Activated CD8-positive, alpha-beta memory T cell treated with anti-CD3 and anti-CD28 coated beads, Interleukin-2, amount 50 U/mL, for 48 hours (primary cell): Measurements from ENCODE around the gene CBLC.
"Not testable (repeated sequence)": the region's sequence is repeated elsewhere in the genome, so short reads cannot be mapped to it uniquely, and the experiment has no call there.

Source experiments
- DNase-seq: peaks from one replicate; pipeline ENCODE4 v3.0.0-alpha.2; 2020

Gene CBLC

GRCh38 chr19:44822177-44822576 lies 44.5 kb downstream of the CBLC start:
- no peak for DNase-seq

- no peak for DNase-seq
Observed at GRCh38 chr19:44822670-44823372, 45.1 kb downstream of the CBLC start.

GRCh38 chr19:44823373-44823698 lies 45.6 kb downstream of the CBLC start:
- no peak for DNase-seq

- no peak for DNase-seq
Observed at GRCh38 chr19:44824761-44825160, 47.1 kb downstream of the CBLC start.

GRCh38 chr19:44832875-44833274 lies 55.2 kb downstream of the CBLC start:
- not testable (repeated sequence) for DNase-seq

- not testable (repeated sequence) for DNase-seq
Observed at GRCh38 chr19:44834399-44834798, 56.7 kb downstream of the CBLC start.

- DNase-seq = no peak
Observed at GRCh38 chr19:44839276-44839675, 61.6 kb downstream of the CBLC start.

GRCh38 chr19:44840811-44841210 lies 63.1 kb downstream of the CBLC start:
- no peak for DNase-seq

GRCh38 chr19:44841231-44841630 lies 63.5 kb downstream of the CBLC start:
- DNase-seq = no peak

- DNase-seq = no peak
Observed at GRCh38 chr19:44845286-44845611, 67.6 kb downstream of the CBLC start.

GRCh38 chr19:44845612-44846454 lies 68.1 kb downstream of the CBLC start, which contains the start of gene NECTIN2:
Gene NECTIN2, plus strand, starts transcription at chr19:44846297. Its CDS starts 229 bp downstream, at chr19:44846526.
- peak; percentile 100 for DNase-seq

GRCh38 chr19:44846455-44847143 lies 68.9 kb downstream of the CBLC start:
- DNase-seq = no peak

GRCh38 chr19:44847144-44848035 lies 69.7 kb downstream of the CBLC start:
- DNase-seq = peak; percentile 55

- peak; percentile 54 for DNase-seq
Observed at GRCh38 chr19:44848036-44848811, 70.5 kb downstream of the CBLC start.

GRCh38 chr19:44848812-44849447 lies 71.2 kb downstream of the CBLC start:
- DNase-seq = no peak
